RWPE2 (cell line): ENCODE data around the gene CES3.

Experiments used
- ATAC-seq: fragments of 200-7000 bp; cut with Tn5 transposase; 3 replicates; pipeline ENCODE4 v1.9.1; 2021; ENCODE audit warnings: low read depth
- DNase-seq: peaks from one replicate; pipeline ENCODE4 v3.0.0-alpha.2; 2020; ENCODE audit warnings: low spot score
- H3K27ac ChIP-seq: fragments of 450-650 bp; 2 replicates; pipeline ENCODE4 v1.5.1; 2017; ENCODE audit warnings: mild to moderate bottlenecking; ENCODE audit not compliant: poor library complexity, severe bottlenecking
- H3K27me3 ChIP-seq: fragments of 250-450 bp; sonication (Bioruptor Pico); 2 replicates; pipeline ENCODE4 v1.5.1; 2021; ENCODE audit warnings: mild to moderate bottlenecking, moderate library complexity; ENCODE audit not compliant: insufficient read depth, poor library complexity, severe bottlenecking
- H3K36me3 ChIP-seq: fragments of 250-450 bp; sonication (Bioruptor Pico); 2 replicates; pipeline ENCODE4 v1.5.1; 2020; ENCODE audit warnings: low read depth, mild to moderate bottlenecking, moderate library complexity
- H3K4me1 ChIP-seq: fragments of 250-450 bp; sonication (Bioruptor Pico); 2 replicates; pipeline ENCODE4 v1.5.1; 2021; ENCODE audit warnings: mild to moderate bottlenecking, moderate library complexity; ENCODE audit not compliant: insufficient read depth, poor library complexity, severe bottlenecking
- H3K4me3 ChIP-seq: fragments of 250-450 bp; sonication (Bioruptor Pico); 2 replicates; pipeline ENCODE4 v1.5.1; 2021; ENCODE audit warnings: mild to moderate bottlenecking, moderate library complexity; ENCODE audit not compliant: severe bottlenecking
- H3K9me3 ChIP-seq: fragments of 250-450 bp; sonication (Bioruptor Pico); 2 replicates; pipeline ENCODE4 v1.5.1; 2021; ENCODE audit warnings: mild to moderate bottlenecking, moderate library complexity; ENCODE audit not compliant: severe bottlenecking
- TF ChIP-seq, protein P1 (sequence below): fragments of 450-650 bp; IDR thresholded peaks from one replicate; pipeline ENCODE4 v1.5.1; 2017; ENCODE audit warnings: mild to moderate bottlenecking, moderate library complexity; ENCODE audit not compliant: poor library complexity, severe bottlenecking

CES3 gene

GRCh38 chr16:67013823-67014633, 53.0 kb downstream of the CES3 start:
- Histone ChIP-seq H3K4me3 (peak overlapping the region; percentile 34), H3K27ac (no peak overlapping the region), H3K4me1 (no peaks in the 10 kb centered on the region), H3K36me3 (no peaks in the 10 kb centered on the region), H3K9me3 (no peaks in the 10 kb centered on the region), H3K27me3 (no peaks in the 10 kb centered on the region)
- ATAC-seq = peak; percentile 52
- TF ChIP-seq, protein P1, sequence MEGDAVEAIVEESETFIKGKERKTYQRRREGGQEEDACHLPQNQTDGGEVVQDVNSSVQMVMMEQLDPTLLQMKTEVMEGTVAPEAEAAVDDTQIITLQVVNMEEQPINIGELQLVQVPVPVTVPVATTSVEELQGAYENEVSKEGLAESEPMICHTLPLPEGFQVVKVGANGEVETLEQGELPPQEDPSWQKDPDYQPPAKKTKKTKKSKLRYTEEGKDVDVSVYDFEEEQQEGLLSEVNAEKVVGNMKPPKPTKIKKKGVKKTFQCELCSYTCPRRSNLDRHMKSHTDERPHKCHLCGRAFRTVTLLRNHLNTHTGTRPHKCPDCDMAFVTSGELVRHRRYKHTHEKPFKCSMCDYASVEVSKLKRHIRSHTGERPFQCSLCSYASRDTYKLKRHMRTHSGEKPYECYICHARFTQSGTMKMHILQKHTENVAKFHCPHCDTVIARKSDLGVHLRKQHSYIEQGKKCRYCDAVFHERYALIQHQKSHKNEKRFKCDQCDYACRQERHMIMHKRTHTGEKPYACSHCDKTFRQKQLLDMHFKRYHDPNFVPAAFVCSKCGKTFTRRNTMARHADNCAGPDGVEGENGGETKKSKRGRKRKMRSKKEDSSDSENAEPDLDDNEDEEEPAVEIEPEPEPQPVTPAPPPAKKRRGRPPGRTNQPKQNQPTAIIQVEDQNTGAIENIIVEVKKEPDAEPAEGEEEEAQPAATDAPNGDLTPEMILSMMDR = no peak
- DNase-seq = peak; percentile 64

DNA sequence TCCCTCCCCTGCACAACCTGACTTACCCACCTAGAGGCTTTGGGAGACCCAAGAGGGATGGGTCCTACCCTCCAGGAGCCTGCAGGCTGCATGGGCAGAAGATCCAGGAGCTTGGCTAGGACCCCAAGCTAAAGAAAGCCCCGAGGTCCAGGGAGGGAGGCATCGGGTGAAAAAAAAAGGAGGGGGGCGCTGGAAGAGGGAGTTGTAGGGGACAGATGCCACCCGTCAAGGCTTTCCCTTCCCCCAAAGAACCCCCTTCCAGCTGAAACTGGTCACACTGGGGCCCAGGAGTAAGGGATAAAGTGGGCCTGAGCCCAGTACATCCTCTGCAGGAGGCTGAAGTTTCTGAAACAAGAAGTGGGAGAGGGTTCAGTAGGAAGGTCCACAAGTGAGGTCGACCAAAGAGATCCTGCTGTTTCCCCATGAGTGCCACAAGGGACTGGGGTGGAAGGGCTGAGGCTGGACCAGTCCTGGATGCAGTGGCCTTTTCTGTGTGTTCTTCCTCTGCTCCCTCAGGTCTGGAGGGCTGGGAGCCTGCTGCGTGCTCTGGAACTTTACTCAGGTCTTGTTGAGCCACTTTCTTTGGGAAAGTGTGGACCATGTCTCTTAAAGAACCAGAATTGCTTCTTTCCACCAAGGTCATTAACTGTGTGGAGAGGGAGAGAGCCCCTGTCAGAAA, 53.7 kb downstream of the CES3 start:
- H3K4me1 ChIP-seq = no peaks in the 10 kb centered on the region
- peak; percentile 23 for DNase-seq
- no peaks in the 10 kb centered on the region for H3K27me3 ChIP-seq
- H3K9me3 ChIP-seq = no peaks in the 10 kb centered on the region
- H3K4me3 ChIP-seq = no peak overlapping the region
- no peaks in the 10 kb centered on the region for H3K36me3 ChIP-seq
- no peak overlapping the region for H3K27ac ChIP-seq
- no peak for ATAC-seq
- TF ChIP-seq, protein P1 = no peak

GRCh38 chr16:67015313-67015731, 54.3 kb downstream of the CES3 start:
- Histone ChIP-seq H3K9me3 (no peaks in the 10 kb centered on the region), H3K4me1 (no peaks in the 10 kb centered on the region), H3K4me3 (no peak overlapping the region), H3K27ac (no peak overlapping the region), H3K36me3 (no peaks in the 10 kb centered on the region), H3K27me3 (no peaks in the 10 kb centered on the region)
- TF ChIP-seq, protein P1 = peak; percentile 21
- ATAC-seq (no peak), DNase-seq (peak; percentile 10)

- no peaks in the 10 kb centered on the region for H3K9me3 ChIP-seq
- H3K27ac ChIP-seq = no peak overlapping the region
- no peaks in the 10 kb centered on the region for H3K27me3 ChIP-seq
- no peak for ATAC-seq
- TF ChIP-seq, protein P1 = no peak
- no peaks in the 10 kb centered on the region for H3K36me3 ChIP-seq
- H3K4me3 ChIP-seq = no peak overlapping the region
- peak; percentile 24 for DNase-seq
- H3K4me1 ChIP-seq = no peaks in the 10 kb centered on the region
Observed at GRCh38 chr16:67016143-67016542, 55.1 kb downstream of the CES3 start.
